K562 (cell line): ENCODE data around the gene ZNF280D. TPM values are rescaled to one million over a fixed set of nuclear protein-coding genes. Genes with fewer than 3 reads are reported as not detected.

Experiments used
- CBX3 ChIP-seq, 2 experiments: IDR thresholded peaks; 1 replicate in 1 of 2; 2 replicates in 1 of 2; pipeline ENCODE4 v1.6.1; 2012; ENCODE audit warnings: inconsistent platforms in 2 of 2, low read length in 2 of 2, borderline replicate concordance in 1 of 2, control low read depth in 1 of 2
- ELF1 ChIP-seq: fragments of 200-800 bp; sonication (Bioruptor generic); IDR thresholded peaks from 2 replicates; pipeline ENCODE4 v1.6.1; 2016; ENCODE audit warnings: missing genetic modification characterization, missing compliant biosample characterization
- GABPB1 ChIP-seq: sonication (generic); formaldehyde crosslinking; IDR thresholded peaks from 2 replicates; pipeline ENCODE4 v1.8.0; 2022; ENCODE audit warnings: mild to moderate bottlenecking, missing genetic modification reagents
- NFXL1 ChIP-seq: fragments of 450-650 bp; formaldehyde crosslinking; IDR thresholded peaks from 2 replicates; pipeline ENCODE4 v1.4.0; 2021; ENCODE audit warnings: mild to moderate bottlenecking
- NR2C1 ChIP-seq, 2 experiments: fragments of 450-650 bp; IDR thresholded peaks; 2 replicates each; pipeline ENCODE4 v1.6.1; 2017; ENCODE audit warnings: mild to moderate bottlenecking in 2 of 2, antibody characterized with exemption in 1 of 2, inconsistent platforms in 1 of 2, missing compliant biosample characterization in 1 of 2, missing genetic modification characterization in 1 of 2
- RAD21 ChIP-seq, 2 experiments: fragments of 250-450 bp in 1 of 2; fragments of 450-650 bp in 1 of 2; sonication (Bioruptor Pico) in 1 of 2; formaldehyde crosslinking in 1 of 2; IDR thresholded peaks in 1 of 2; conservative IDR thresholded peaks in 1 of 2; 2 replicates each; pipeline versions ENCODE4 v1.4.0 to v1.8.0; 2020 to 2022; ENCODE audit warnings: mild to moderate bottlenecking in 2 of 2, moderate library complexity in 1 of 2
- RCOR1 ChIP-seq, 2 experiments: IDR thresholded peaks; 2 replicates each; pipeline ENCODE4 v1.6.1; 2012; ENCODE audit warnings: low read depth in 2 of 2, low read length in 2 of 2, borderline replicate concordance in 1 of 2, improper control_type of control experiment in 1 of 2
- polyA plus RNA-seq, 8 experiments: library from polyadenylated mRNA; depleted of rRNA in 4 of 8; stranded (reverse) in 5 of 8; unstranded in 3 of 8; fragments of >200 nt; fragmentation: Nextera tagmentation in 2 of 8; fragmentation: Illumina TruSeq in 1 of 8; extraction: Ambion mirVana in 2 of 8; extraction: Trizol in 1 of 8; gene quantifications; 2 replicates each; pipeline versions ENCODE4 v1.2.1 to v1.2.3, GENCODE V29; 2011 to 2014; ENCODE audit warnings: inconsistent platforms in 1 of 8, missing spikeins in 1 of 8
- total RNA-seq, 7 experiments: library from RNA; depleted of rRNA in 6 of 7; stranded (reverse); fragments of >200 nt in 6 of 7; fragmentation: Illumina TruSeq in 2 of 7; extraction: Trizol in 2 of 7; gene quantifications; 2 replicates each; pipeline versions ENCODE4 v1.2.1 to v1.2.3, GENCODE V29; 2011 to 2021; ENCODE audit warnings: low replicate concordance in 1 of 7
- TF ChIP-seq, protein P1 (sequence below), 3 experiments: fragments of 200-800 bp in 1 of 3; fragments of 250-450 bp in 1 of 3; fragments of 450-650 bp in 1 of 3; sonication (Bioruptor Pico) in 1 of 3; sonication (Bioruptor generic) in 1 of 3; formaldehyde crosslinking in 1 of 3; IDR thresholded peaks; 2 replicates each; pipeline versions ENCODE4 v1.6.1 to v1.8.0; 2016 to 2022; ENCODE audit warnings: mild to moderate bottlenecking in 2 of 3, missing genetic modification characterization in 2 of 3, missing compliant biosample characterization in 1 of 3, moderate library complexity in 1 of 3
- TF ChIP-seq, protein P2 (sequence below): fragments of 150-350 bp; conservative IDR thresholded peaks from 2 replicates; pipeline ENCODE4 v1.6.1; 2014; ENCODE audit warnings: low read length

ZNF280D gene
- total and polyA plus RNA-seq, 9 of the 15 experiments (the other 6 are each of a cell fraction or from before 2014, with no cell fraction given) = 8.3 to 21.8 (median 18.4) TPM

DNA sequence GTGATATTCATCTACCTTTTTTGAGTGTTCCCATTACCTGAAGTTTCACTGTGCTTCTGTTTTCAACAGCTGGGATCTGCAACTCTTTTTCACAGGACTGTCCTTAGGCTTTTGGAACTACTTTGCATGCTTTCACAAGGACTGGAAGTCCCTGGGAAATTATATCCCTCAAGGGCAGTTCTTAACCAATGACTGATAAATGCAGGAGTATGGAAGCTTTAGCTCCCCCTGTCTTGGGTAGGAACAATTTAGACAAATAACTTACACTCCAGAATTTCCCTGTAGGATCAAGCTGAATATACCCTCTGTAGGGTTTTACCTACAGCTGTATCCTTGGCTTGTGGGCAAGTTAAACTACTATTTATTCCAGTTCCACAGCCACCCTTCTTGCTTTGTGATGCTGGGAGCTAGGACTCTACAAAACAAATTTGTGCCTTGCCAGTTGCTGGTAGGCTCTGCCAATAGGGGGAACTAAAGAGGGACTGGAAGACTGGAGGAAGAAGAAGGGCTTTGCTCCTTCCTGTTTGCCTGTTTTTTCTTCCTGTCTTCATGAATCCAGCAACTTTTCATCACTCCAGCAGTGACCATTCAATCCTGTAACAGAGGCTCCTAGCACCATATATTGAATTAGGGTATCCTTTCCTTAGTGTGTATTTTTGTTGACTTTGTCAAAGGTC lies 6.8 kb upstream of the ZNF280D start (continued):
- no peak for TF ChIP-seq RCOR1 (IDR thresholded peaks at IDR 0.05; ENCODE audit: borderline replicate concordance in 1 of 2, low read depth in 2 of 2, low read length in 2 of 2)
- TF ChIP-seq, protein P1, sequence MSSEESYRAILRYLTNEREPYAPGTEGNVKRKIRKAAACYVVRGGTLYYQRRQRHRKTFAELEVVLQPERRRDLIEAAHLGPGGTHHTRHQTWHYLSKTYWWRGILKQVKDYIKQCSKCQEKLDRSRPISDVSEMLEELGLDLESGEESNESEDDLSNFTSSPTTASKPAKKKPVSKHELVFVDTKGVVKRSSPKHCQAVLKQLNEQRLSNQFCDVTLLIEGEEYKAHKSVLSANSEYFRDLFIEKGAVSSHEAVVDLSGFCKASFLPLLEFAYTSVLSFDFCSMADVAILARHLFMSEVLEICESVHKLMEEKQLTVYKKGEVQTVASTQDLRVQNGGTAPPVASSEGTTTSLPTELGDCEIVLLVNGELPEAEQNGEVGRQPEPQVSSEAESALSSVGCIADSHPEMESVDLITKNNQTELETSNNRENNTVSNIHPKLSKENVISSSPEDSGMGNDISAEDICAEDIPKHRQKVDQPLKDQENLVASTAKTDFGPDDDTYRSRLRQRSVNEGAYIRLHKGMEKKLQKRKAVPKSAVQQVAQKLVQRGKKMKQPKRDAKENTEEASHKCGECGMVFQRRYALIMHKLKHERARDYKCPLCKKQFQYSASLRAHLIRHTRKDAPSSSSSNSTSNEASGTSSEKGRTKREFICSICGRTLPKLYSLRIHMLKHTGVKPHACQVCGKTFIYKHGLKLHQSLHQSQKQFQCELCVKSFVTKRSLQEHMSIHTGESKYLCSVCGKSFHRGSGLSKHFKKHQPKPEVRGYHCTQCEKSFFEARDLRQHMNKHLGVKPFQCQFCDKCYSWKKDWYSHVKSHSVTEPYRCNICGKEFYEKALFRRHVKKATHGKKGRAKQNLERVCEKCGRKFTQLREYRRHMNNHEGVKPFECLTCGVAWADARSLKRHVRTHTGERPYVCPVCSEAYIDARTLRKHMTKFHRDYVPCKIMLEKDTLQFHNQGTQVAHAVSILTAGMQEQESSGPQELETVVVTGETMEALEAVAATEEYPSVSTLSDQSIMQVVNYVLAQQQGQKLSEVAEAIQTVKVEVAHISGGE (CRISPR knock-in tag; IDR thresholded peaks at IDR 0.05) = peak in 1 of 3 experiments; percentile 70; a peak in 2 of 6 replicates
- peak; percentile 73; the same call in 1 of the 2 replicates for TF ChIP-seq GABPB1 (CRISPR knock-in tag)
- TF ChIP-seq CBX3 (IDR thresholded peaks at IDR 0.05; ENCODE audit: borderline replicate concordance in 1 of 2, low read length in 2 of 2) = peak in 1 of 2 experiments; percentile 87; a peak in 1 of 3 replicates
- peak in 1 of 2 experiments; percentile 48; a peak in 2 of 4 replicates for TF ChIP-seq RAD21 (CRISPR knock-in tag; conservative IDR thresholded peaks at IDR 0.05 in 1 of 2, IDR thresholded peaks at IDR 0.05 in 1 of 2)
- no peak for TF ChIP-seq NR2C1 (IDR thresholded peaks at IDR 0.05)
- peak; percentile 25; the same call in 1 of the 2 replicates for TF ChIP-seq NR2C1 (tag; IDR thresholded peaks at IDR 0.05)
- TF ChIP-seq NFXL1 (CRISPR knock-in tag) = no peak
- TF ChIP-seq, protein P2, sequence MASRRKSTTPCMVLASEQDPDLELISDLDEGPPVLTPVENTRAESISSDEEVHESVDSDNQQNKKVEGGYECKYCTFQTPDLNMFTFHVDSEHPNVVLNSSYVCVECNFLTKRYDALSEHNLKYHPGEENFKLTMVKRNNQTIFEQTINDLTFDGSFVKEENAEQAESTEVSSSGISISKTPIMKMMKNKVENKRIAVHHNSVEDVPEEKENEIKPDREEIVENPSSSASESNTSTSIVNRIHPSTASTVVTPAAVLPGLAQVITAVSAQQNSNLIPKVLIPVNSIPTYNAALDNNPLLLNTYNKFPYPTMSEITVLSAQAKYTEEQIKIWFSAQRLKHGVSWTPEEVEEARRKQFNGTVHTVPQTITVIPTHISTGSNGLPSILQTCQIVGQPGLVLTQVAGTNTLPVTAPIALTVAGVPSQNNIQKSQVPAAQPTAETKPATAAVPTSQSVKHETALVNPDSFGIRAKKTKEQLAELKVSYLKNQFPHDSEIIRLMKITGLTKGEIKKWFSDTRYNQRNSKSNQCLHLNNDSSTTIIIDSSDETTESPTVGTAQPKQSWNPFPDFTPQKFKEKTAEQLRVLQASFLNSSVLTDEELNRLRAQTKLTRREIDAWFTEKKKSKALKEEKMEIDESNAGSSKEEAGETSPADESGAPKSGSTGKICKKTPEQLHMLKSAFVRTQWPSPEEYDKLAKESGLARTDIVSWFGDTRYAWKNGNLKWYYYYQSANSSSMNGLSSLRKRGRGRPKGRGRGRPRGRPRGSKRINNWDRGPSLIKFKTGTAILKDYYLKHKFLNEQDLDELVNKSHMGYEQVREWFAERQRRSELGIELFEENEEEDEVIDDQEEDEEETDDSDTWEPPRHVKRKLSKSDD = no peak
- TF ChIP-seq ELF1 = peak; percentile 48; the same call in 1 of the 2 replicates
